CD4-positive, CD25-positive, alpha-beta regulatory T cell (primary cell): ENCODE measurements around the gene DPM1. TPM values are rescaled to one million over a fixed set of nuclear protein-coding genes. Genes with fewer than 3 reads are reported as not detected.

Source experiments
- ATAC-seq, 2 donors: fragments of 150-1000 bp; cut with Tn5 transposase; one replicate each; pipeline ENCODE4 v1.10.0; 2021; ENCODE audit warnings: low read depth in 2 of 2, moderate number of reproducible peaks in 2 of 2, moderate library complexity in 1 of 2
- DNase-seq, 3 donors: peaks; one replicate each; pipeline versions ENCODE4 v3.0.0 to v3.0.0-alpha.2; 2012 to 2022; ENCODE audit warnings: mixed read lengths in 1 of 3
- H3K27ac ChIP-seq: one replicate; pipeline ENCODE4 v1.7.0; 2013; ENCODE audit warnings: mild to moderate bottlenecking, low read length; ENCODE audit not compliant: insufficient read depth, poor library complexity, severe bottlenecking
- H3K27me3 ChIP-seq: one replicate; pipeline ENCODE4 v1.7.0; 2013; ENCODE audit warnings: low read length; ENCODE audit not compliant: control insufficient read depth, insufficient read depth
- H3K36me3 ChIP-seq: one replicate; pipeline ENCODE4 v1.7.0; 2013; ENCODE audit warnings: mild to moderate bottlenecking, low read length, moderate library complexity; ENCODE audit not compliant: control insufficient read depth, insufficient read depth
- H3K4me1 ChIP-seq: 2 replicates; pipeline ENCODE4 v1.7.0; 2013; ENCODE audit warnings: mild to moderate bottlenecking, low read length; ENCODE audit not compliant: insufficient read depth, control insufficient read depth, poor library complexity, severe bottlenecking
- H3K4me3 ChIP-seq: one replicate; pipeline ENCODE4 v1.7.0; 2013; ENCODE audit warnings: low read depth, mild to moderate bottlenecking, low read length, moderate library complexity
- H3K9me3 ChIP-seq, 2 experiments: 1 replicate in 1 of 2; 2 replicates in 1 of 2; pipeline ENCODE4 v1.7.0; 2013; ENCODE audit warnings: low read length in 2 of 2, mild to moderate bottlenecking in 1 of 2, moderate library complexity in 1 of 2; ENCODE audit not compliant: control insufficient read depth in 2 of 2
- H3K27ac Mint-ChIP-seq, 3 donors: one replicate each; pipeline ENCODE4 v1.8.0; 2020 to 2022; ENCODE audit warnings: mild to moderate bottlenecking in 3 of 3, mixed read lengths in 3 of 3, moderate library complexity in 2 of 3
- H3K27me3 Mint-ChIP-seq: one replicate; pipeline ENCODE4 v1.8.0; 2022; ENCODE audit warnings: mild to moderate bottlenecking, mixed read lengths
- H3K36me3 Mint-ChIP-seq: one replicate; pipeline ENCODE4 v1.8.0; 2020; ENCODE audit warnings: mixed read lengths
- H3K4me1 Mint-ChIP-seq, 4 donors: one replicate each; pipeline ENCODE4 v1.8.0; 2020 to 2022; ENCODE audit warnings: mixed read lengths in 4 of 4, mild to moderate bottlenecking in 1 of 4
- H3K4me3 Mint-ChIP-seq, 4 donors: one replicate each; pipeline ENCODE4 v1.8.0; 2020 to 2022; ENCODE audit warnings: mild to moderate bottlenecking in 4 of 4, mixed read lengths in 4 of 4, moderate library complexity in 3 of 4
- H3K9me3 Mint-ChIP-seq, 7 donors: one replicate each; pipeline ENCODE4 v1.8.0; 2020 to 2022; ENCODE audit warnings: mixed read lengths in 7 of 7, mild to moderate bottlenecking in 3 of 7, moderate library complexity in 2 of 7
- polyA plus RNA-seq, 4 donors: library from polyadenylated mRNA; unstranded; fragments of 300-500 nt; fragmentation: Illumina TruSeq; gene quantifications; one replicate each; pipeline ENCODE4 v1.2.3, GENCODE V29; 2021
- total RNA-seq: library from RNA; stranded (reverse); gene quantifications from one replicate; pipeline ENCODE4 v1.2.3, GENCODE V29; 2022

The DPM1 gene
- total and polyA plus RNA-seq, 5 donors from 2014 or later = 34.3 to 82.0 (median 74.5) TPM

DNA sequence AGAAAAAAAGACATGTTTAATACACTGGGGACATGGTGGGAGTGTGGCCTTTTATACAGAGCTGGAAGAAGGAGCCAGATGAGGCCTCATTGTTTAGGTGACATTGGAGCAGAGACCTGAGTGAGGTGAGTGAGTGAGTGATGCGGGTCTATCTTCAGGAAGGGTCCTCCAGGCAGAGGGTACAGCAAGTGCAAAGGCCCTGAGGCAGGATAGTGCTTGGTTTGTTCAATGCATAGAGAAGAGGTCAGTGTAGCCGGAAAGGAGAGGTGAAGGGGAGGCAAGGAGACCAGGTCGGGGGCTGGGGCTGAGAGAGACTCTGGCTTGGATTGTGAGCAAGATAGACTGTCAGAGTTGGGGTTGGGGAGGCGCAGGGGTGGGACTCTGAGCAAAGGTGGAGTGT is 41.0 kb upstream of the DPM1 start:
- Mint-ChIP-seq H3K4me1 (no peaks in the 10 kb centered on the region), H3K9me3 (peaks cover 0 to 2% (median 0%) of the 10 kb centered on the region in 7 donors), H3K27ac (no peak overlapping the region)

DNA sequence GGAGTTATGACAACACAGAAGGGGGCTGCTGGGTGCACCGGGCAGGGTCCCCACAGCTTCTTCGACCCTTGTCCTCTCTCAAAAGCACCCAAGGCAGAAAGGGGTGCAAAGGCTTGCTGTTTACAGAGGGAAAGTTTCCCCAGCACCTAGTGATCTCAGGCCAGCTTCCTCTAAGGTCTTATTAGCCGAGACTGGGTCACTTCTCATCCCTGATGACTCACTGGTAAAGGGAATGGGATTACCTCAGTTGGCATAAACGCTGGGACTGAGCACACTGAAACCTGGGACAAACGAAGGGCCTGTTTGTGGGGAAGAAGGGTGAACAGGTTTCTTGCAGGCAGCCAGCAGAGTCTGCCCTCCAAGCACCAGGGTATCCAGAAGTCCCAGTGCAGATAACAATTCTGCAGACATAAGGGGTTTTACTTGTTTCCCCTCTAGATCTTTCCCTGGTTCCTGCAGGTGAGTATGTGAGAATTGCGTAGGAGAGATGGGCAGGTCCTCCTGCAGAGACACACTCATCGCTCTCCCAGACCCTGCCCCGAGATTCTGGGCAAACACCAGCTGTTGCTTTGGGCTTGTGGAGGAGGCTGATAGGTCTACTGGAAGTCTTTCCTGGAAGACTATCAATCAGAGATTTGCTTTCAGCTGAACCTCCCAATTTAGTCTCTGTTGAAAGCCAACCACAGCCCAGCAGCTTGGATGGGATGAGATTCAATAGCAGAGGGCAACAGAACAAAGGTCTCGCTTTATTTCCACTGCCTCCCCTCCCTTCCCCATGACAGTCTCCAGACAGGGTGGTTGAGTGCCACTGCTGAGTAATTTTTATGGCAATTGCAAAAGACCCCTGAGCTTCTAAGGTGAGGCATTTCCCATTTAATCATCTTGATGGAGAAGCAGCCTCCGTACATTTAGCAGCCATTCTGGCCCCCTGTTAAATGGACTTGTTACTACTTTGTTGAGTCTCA is 38.9 kb upstream of the DPM1 start:
- Histone ChIP-seq H3K36me3 (no peaks in the 10 kb centered on the region), H3K4me1 (no peaks in the 10 kb centered on the region), H3K27me3 (no peaks in the 10 kb centered on the region), H3K9me3 (no peaks in the 10 kb centered on the region), H3K27ac (no peak overlapping the region), H3K4me3 (no peak overlapping the region)
- peaks cover 25% of the 10 kb centered on the region for H3K27me3 Mint-ChIP-seq
- peaks cover 0 to 5% (median 0%) of the 10 kb centered on the region in 4 donors for H3K4me1 Mint-ChIP-seq
- DNase-seq = no peak
- no peak for ATAC-seq
- peaks cover 0 to 2% (median 0%) of the 10 kb centered on the region in 7 donors for H3K9me3 Mint-ChIP-seq
- no peak overlapping the region for H3K4me3 Mint-ChIP-seq
- H3K27ac Mint-ChIP-seq = no peak overlapping the region
- no peaks in the 10 kb centered on the region for H3K36me3 Mint-ChIP-seq

More for the DNA sequence above, 41.0 kb upstream of the DPM1 start:
- no peak overlapping the region for H3K4me3 Mint-ChIP-seq
- ATAC-seq (no peak), DNase-seq (no peak)
- Histone ChIP-seq H3K27me3 (no peaks in the 10 kb centered on the region), H3K9me3 (no peaks in the 10 kb centered on the region), H3K4me3 (no peak overlapping the region), H3K4me1 (no peaks in the 10 kb centered on the region), H3K36me3 (no peaks in the 10 kb centered on the region), H3K27ac (no peak overlapping the region)
- peaks cover 29% of the 10 kb centered on the region for H3K27me3 Mint-ChIP-seq
- H3K36me3 Mint-ChIP-seq = no peaks in the 10 kb centered on the region

DNA sequence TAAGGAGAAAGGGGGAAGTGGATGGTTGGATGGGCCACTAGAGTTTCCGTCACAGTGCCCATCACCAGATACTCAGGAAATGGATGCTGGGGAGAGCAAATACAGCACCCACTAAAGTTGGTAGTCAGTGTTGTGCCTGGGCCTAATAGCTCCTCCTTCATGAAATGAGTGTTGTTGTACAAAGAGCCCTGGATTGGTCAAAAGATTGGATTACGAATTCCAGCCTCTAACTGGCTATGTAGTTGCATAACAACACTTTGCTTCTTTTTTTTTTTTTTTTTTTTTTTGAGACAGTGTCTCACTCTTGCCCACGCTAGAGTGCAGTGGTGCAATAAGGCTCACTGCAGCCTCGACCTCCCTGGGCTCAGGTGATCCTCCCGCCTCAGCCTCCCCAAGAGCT is 37.2 kb upstream of the DPM1 start:
- Mint-ChIP-seq H3K9me3 (peaks cover 0 to 2% (median 0%) of the 10 kb centered on the region in 7 donors), H3K36me3 (no peaks in the 10 kb centered on the region), H3K27ac (no peak overlapping the region)

DNA sequence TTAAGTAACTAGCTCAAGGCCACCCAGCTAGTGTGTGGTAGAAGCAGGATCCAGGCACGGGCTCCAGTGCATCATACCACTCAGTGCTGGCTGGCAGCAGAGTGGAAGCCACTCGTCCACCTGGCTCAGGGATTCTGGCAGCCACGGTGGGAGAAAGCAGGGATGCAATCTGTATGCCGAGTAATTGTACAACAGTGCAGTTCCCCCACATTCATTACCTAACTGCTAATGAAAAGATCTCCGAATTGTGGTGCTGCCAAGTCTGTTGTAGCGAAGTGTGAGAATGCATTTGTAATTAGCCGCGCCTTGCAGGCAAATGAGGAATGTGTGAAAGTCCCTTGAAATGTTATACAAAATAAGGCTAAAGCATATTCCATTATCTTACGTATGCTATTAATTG is 35.5 kb upstream of the DPM1 start:
- no peaks in the 10 kb centered on the region for H3K27me3 ChIP-seq
- H3K27ac ChIP-seq = no peak overlapping the region
- Mint-ChIP-seq H3K36me3 (no peaks in the 10 kb centered on the region), H3K9me3 (peaks cover 0 to 2% (median 0%) of the 10 kb centered on the region in 7 donors), H3K4me3 (no peak overlapping the region), H3K27ac (no peak overlapping the region), H3K4me1 (peaks cover 0 to 5% (median 0%) of the 10 kb centered on the region in 4 donors), H3K27me3 (peaks cover 11% of the 10 kb centered on the region)
- H3K9me3 ChIP-seq = no peaks in the 10 kb centered on the region
- no peaks in the 10 kb centered on the region for H3K36me3 ChIP-seq
- ATAC-seq = no peak
- DNase-seq = no peak
- no peak overlapping the region for H3K4me3 ChIP-seq
- H3K4me1 ChIP-seq = no peaks in the 10 kb centered on the region

More for the DNA sequence above, 37.2 kb upstream of the DPM1 start:
- H3K27me3 ChIP-seq = no peaks in the 10 kb centered on the region
- H3K4me3 ChIP-seq = no peak overlapping the region
- H3K9me3 ChIP-seq = no peaks in the 10 kb centered on the region
- H3K27ac ChIP-seq = no peak overlapping the region
- H3K36me3 ChIP-seq = no peaks in the 10 kb centered on the region
- peaks cover 19% of the 10 kb centered on the region for H3K27me3 Mint-ChIP-seq
- no peak overlapping the region for H3K4me3 Mint-ChIP-seq
- ATAC-seq (no peak), DNase-seq (no peak)
- H3K4me1 Mint-ChIP-seq = peaks cover 0 to 5% (median 0%) of the 10 kb centered on the region in 4 donors
- H3K4me1 ChIP-seq = no peaks in the 10 kb centered on the region

DNA sequence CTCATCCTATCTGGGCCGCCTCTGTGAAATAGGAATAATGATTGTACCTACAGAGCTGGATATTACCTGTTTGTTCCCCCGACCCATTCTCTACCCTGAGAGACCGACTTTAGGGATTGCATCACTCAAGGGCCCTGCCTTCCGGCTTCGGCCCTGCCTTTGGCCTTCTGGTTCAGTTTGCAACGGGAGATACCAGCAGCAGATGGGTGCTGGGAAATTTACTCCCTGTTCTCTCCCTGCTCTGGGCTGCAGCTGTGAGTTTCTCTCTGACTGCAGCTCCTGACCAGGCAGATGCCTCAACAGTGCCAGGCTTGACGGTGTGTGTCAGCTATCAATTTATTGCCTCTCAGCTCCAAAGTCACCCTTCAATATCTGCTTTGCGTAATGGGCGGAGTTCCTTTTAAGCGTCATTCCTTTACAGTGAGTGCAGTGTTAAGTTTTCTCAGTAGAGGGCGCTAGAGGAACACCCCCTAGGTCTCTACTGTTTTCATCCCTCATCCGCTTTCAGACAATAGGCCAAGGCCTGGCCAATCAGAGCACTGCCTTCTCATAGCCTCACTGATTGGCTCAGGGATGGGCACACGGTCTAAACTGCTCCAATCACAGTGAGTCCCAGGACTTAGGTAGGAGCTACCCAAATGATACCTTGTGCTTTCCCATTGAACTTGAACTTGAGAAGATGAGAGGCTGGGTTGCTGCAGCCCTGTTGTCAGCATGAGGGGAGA is 34.6 kb upstream of the DPM1 start:
- H3K4me1 ChIP-seq = no peaks in the 10 kb centered on the region
- no peaks in the 10 kb centered on the region for H3K27me3 ChIP-seq
- peaks cover 0 to 2% (median 0%) of the 10 kb centered on the region in 7 donors for H3K9me3 Mint-ChIP-seq
- H3K4me1 Mint-ChIP-seq = peaks cover 0 to 5% (median 0%) of the 10 kb centered on the region in 4 donors
- H3K9me3 ChIP-seq = no peaks in the 10 kb centered on the region
- H3K36me3 Mint-ChIP-seq = no peaks in the 10 kb centered on the region
- H3K36me3 ChIP-seq = no peaks in the 10 kb centered on the region
- no peak overlapping the region for H3K27ac ChIP-seq
- H3K27ac Mint-ChIP-seq = no peak overlapping the region
- DNase-seq (peak in 2 of 3 donors; percentile 30 to 66), ATAC-seq (peak; percentile 55 to 62)
- peaks cover 13% of the 10 kb centered on the region for H3K27me3 Mint-ChIP-seq
- no peak overlapping the region for H3K4me3 Mint-ChIP-seq
- no peak overlapping the region for H3K4me3 ChIP-seq

DNA sequence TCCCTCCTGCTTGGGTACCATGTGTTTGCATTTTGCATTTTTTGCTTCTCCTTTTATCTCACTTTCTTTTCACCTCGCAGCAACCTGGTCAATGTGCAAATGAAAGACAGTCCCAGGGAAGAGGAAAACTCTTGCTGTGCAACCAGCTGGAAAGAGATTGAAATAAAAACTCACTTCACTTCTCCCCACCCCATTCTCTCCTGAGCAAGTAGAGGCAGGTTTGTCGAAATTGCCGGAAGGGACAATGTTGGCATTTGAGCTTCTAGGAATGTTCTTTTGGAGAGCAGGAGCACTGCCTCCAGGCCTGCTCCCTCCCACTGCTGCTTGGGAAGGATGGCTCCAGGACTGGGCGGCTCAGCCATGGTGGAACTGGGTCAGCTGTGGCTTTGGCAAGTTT is 34.0 kb upstream of the DPM1 start:
- Histone ChIP-seq H3K27ac (no peak overlapping the region), H3K27me3 (peaks cover 2% of the 10 kb centered on the region), H3K4me1 (no peaks in the 10 kb centered on the region), H3K4me3 (no peak overlapping the region), H3K36me3 (no peaks in the 10 kb centered on the region), H3K9me3 (no peaks in the 10 kb centered on the region)
- peaks cover 19% of the 10 kb centered on the region for H3K27me3 Mint-ChIP-seq
- peaks cover 0 to 2% (median 0%) of the 10 kb centered on the region in 7 donors for H3K9me3 Mint-ChIP-seq
- peaks cover 0 to 8% (median 2%) of the 10 kb centered on the region in 4 donors for H3K4me1 Mint-ChIP-seq
- H3K4me3 Mint-ChIP-seq = no peak overlapping the region
- ATAC-seq (no peak), DNase-seq (no peak)
- no peaks in the 10 kb centered on the region for H3K36me3 Mint-ChIP-seq
- H3K27ac Mint-ChIP-seq = no peak overlapping the region

DNA sequence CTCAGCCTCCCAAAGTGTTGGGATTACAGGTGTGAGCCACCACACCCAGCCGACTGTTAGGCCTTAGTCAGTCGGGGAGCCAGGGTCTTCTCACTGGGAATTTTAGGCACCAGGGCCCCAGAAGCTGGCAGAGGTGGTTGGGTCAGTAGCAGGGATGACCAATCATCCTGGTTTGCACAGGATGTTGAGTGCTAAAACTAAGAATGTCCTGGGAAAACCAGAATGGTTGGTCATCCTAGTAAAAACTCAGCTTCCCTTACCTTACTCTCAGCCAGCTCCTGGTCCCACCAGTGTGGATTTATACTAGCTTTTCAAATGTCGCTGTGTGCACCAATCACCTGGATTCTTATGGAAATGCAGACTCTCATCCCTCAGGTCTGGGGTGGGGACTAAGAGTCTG is 32.7 kb upstream of the DPM1 start:
- H3K27me3 Mint-ChIP-seq = peaks cover 26% of the 10 kb centered on the region
- Histone ChIP-seq H3K9me3 (no peaks in the 10 kb centered on the region), H3K4me1 (no peaks in the 10 kb centered on the region), H3K4me3 (no peak overlapping the region), H3K27ac (no peak overlapping the region), H3K27me3 (peaks cover 2% of the 10 kb centered on the region), H3K36me3 (no peaks in the 10 kb centered on the region)
- H3K4me1 Mint-ChIP-seq = peaks cover 0 to 8% (median 2%) of the 10 kb centered on the region in 4 donors
- H3K4me3 Mint-ChIP-seq = no peak overlapping the region
- peaks cover 0 to 2% (median 0%) of the 10 kb centered on the region in 7 donors for H3K9me3 Mint-ChIP-seq
- DNase-seq (no peak), ATAC-seq (no peak)
- no peak overlapping the region for H3K27ac Mint-ChIP-seq
- H3K36me3 Mint-ChIP-seq = no peaks in the 10 kb centered on the region
